Aorta (tissue), 5 donors: ENCODE results near the gene GABRR3. TPM values are rescaled to one million over a fixed set of nuclear protein-coding genes. Genes with fewer than 3 reads are reported as not detected.

ENCODE experiments used
- ATAC-seq: fragments of 200-7000 bp; cut with Tn5 transposase; one replicate; pipeline ENCODE4 v1.9.1; 2022; ENCODE audit warnings: moderate library complexity; ENCODE audit not compliant: low FRiP score
- DNase-seq, 2 donors: peaks; one replicate each; pipeline ENCODE4 v3.0.0-alpha.2; 2020
- H3K27ac ChIP-seq, 2 donors: one replicate each; pipeline ENCODE4 v1.5.1; 2013; ENCODE audit warnings: low read length in 2 of 2, mild to moderate bottlenecking in 2 of 2, moderate library complexity in 2 of 2, control low read depth in 1 of 2, inconsistent platforms in 1 of 2, low read depth in 1 of 2
- H3K27me3 ChIP-seq, 2 donors: one replicate each; pipeline ENCODE4 v1.6.1; 2013; ENCODE audit warnings: control low read depth in 1 of 2, low read length in 1 of 2, mild to moderate bottlenecking in 1 of 2, moderate library complexity in 1 of 2; ENCODE audit not compliant: insufficient read depth in 2 of 2, control insufficient read depth in 1 of 2
- H3K36me3 ChIP-seq, 2 donors: one replicate each; pipeline ENCODE4 v1.6.1; 2013; ENCODE audit warnings: control low read depth in 1 of 2, low read length in 1 of 2, mild to moderate bottlenecking in 1 of 2; ENCODE audit not compliant: insufficient read depth in 2 of 2, control insufficient read depth in 1 of 2
- H3K4me1 ChIP-seq, 2 donors: one replicate each; pipeline ENCODE4 v1.6.1; 2013; ENCODE audit warnings: low read length in 2 of 2, control low read depth in 1 of 2, mild to moderate bottlenecking in 1 of 2, moderate library complexity in 1 of 2; ENCODE audit not compliant: insufficient read depth in 2 of 2, control insufficient read depth in 1 of 2
- H3K4me3 ChIP-seq, 2 donors: one replicate each; pipeline ENCODE4 v1.5.1; 2013; ENCODE audit warnings: low read length in 2 of 2, control low read depth in 1 of 2, mild to moderate bottlenecking in 1 of 2
- H3K9me3 ChIP-seq: one replicate; pipeline ENCODE4 v1.6.1; 2013; ENCODE audit warnings: mild to moderate bottlenecking, low read length; ENCODE audit not compliant: control insufficient read depth
- WGBS, 2 donors: extraction: QIAGEN DNeasy Blood & Tissue Kit; methylation state at CpG; one replicate each; pipeline ENCODE4 v1.1.7; 2013; 5-methylcytosine and 5-hydroxymethylcytosine counted together
- intact Hi-C, 2 donors: fragments of 100-400 bp; cut with DNase I; formaldehyde crosslinking; loops; one replicate each; pipeline versions ENCODE4 v1.14.2 to v1.15.0; 2022
- polyA plus RNA-seq, 2 donors: library from polyadenylated mRNA; stranded (reverse); fragments of 200-250 nt; gene quantifications; one replicate each; pipeline ENCODE4 v1.2.3, GENCODE V29; 2013
- total RNA-seq, 2 donors: library from RNA; stranded (reverse); fragmentation: NEBNext Ultra II Directional; extraction: Animal tissue kit (Norgen Biotek cat#: 25700); gene quantifications; one replicate each; pipeline ENCODE4 v1.2.1, GENCODE V29; 2021
- donor health status: healthy with polysubstance abuse.
- donor health status: Bipolar disorder and iron deficiency.
- donor health status: DM: no; HTN: no; CAD: no.
- donor health status: DM: no; HTN: no; CAD: no.
- donor health status: DM: yes; HTN: yes; CAD: no.

Gene GABRR3
- total and polyA plus RNA-seq, 4 donors = not detected

- Histone ChIP-seq H3K27ac (no peak overlapping the region), H3K4me3 (no peak overlapping the region), H3K9me3 (no peaks in the 10 kb centered on the region), H3K36me3 (peaks cover 9 to 13% of the 10 kb centered on the region in 2 donors), H3K4me1 (no peaks in the 10 kb centered on the region), H3K27me3 (no peaks in the 10 kb centered on the region)
- 67 to 69% methylated on average over 5 of the region's 5 CpGs for WGBS, 2 donors
- DNase-seq (no peak), ATAC-seq (no peak)
- intact Hi-C loops = no loop called here
These were observed 85.4 kb downstream of the GABRR3 start for GRCh38 chr3:97949743-97950142.

GRCh38 chr3:97949110-97949485, 86.0 kb downstream of the GABRR3 start:
- Histone ChIP-seq H3K36me3 (peaks cover 9 to 13% of the 10 kb centered on the region in 2 donors), H3K27me3 (no peaks in the 10 kb centered on the region), H3K4me1 (no peaks in the 10 kb centered on the region), H3K9me3 (no peaks in the 10 kb centered on the region), H3K4me3 (no peak overlapping the region), H3K27ac (no peak overlapping the region)
- DNase-seq (no peak), ATAC-seq (no peak)
- 89 to 94% methylated on average over 2 of the region's 2 CpGs for WGBS, 2 donors
- intact Hi-C loops = no loop called here

GRCh38 chr3:97948351-97949109, 86.6 kb downstream of the GABRR3 start:
- ATAC-seq = no peak
- no peaks in the 10 kb centered on the region for H3K9me3 ChIP-seq
- intact Hi-C loops = no loop called here
- no peak for DNase-seq
- no peaks in the 10 kb centered on the region for H3K27me3 ChIP-seq
- H3K36me3 ChIP-seq = peaks cover 9 to 13% of the 10 kb centered on the region in 2 donors
- peak overlapping the region in 1 of 2 donors; percentile 19 for H3K27ac ChIP-seq
- no peaks in the 10 kb centered on the region for H3K4me1 ChIP-seq
- WGBS, 2 donors = 82 to 85% methylated on average over 5 of the region's 5 CpGs
- no peak overlapping the region for H3K4me3 ChIP-seq

- ATAC-seq (no peak), DNase-seq (no peak)
- H3K27me3 ChIP-seq = no peaks in the 10 kb centered on the region
- no peaks in the 10 kb centered on the region for H3K9me3 ChIP-seq
- H3K4me3 ChIP-seq = no peak overlapping the region
- intact Hi-C loops = no loop called here
- H3K4me1 ChIP-seq = peaks cover 1 to 11% of the 10 kb centered on the region in 2 donors
- 14 to 24% methylated on average over 4 of the region's 4 CpGs for WGBS, 2 donors
- H3K27ac ChIP-seq = no peak overlapping the region
- H3K36me3 ChIP-seq = peaks cover 3 to 5% of the 10 kb centered on the region in 2 donors
These were observed 92.1 kb downstream of the GABRR3 start for GRCh38 chr3:97942801-97943546.

- intact Hi-C loops = no loop called here
- WGBS, 2 donors = 75 to 83% methylated on average over 1 of the region's 1 CpG
- Histone ChIP-seq H3K27me3 (no peaks in the 10 kb centered on the region), H3K36me3 (peaks cover 0 to 10% of the 10 kb centered on the region in 2 donors), H3K4me3 (no peak overlapping the region), H3K27ac (no peak overlapping the region), H3K4me1 (peaks cover 1 to 11% of the 10 kb centered on the region in 2 donors), H3K9me3 (no peaks in the 10 kb centered on the region)
- ATAC-seq (no peak), DNase-seq (no peak)
These were observed 95.1 kb downstream of the GABRR3 start for GRCh38 chr3:97940034-97940433.

GRCh38 chr3:97939401-97939800, 95.7 kb downstream of the GABRR3 start:
- Histone ChIP-seq H3K27me3 (no peaks in the 10 kb centered on the region), H3K9me3 (no peaks in the 10 kb centered on the region), H3K27ac (no peak overlapping the region), H3K36me3 (peaks cover 0 to 10% of the 10 kb centered on the region in 2 donors), H3K4me1 (peaks cover 1 to 11% of the 10 kb centered on the region in 2 donors), H3K4me3 (no peak overlapping the region)
- DNase-seq (no peak), ATAC-seq (no peak)
- 92 to 93% methylated on average over 2 of the region's 2 CpGs for WGBS, 2 donors
- intact Hi-C loops = no loop called here

GRCh38 chr3:97938444-97938843, 96.7 kb downstream of the GABRR3 start:
- no peak overlapping the region for H3K27ac ChIP-seq
- no peak overlapping the region for H3K4me3 ChIP-seq
- WGBS, 2 donors = 37 to 45% methylated on average over 1 of the region's 1 CpG
- peaks cover 6 to 12% of the 10 kb centered on the region in 2 donors for H3K36me3 ChIP-seq
- intact Hi-C loops = no loop called here
- no peak for ATAC-seq
- peaks cover 1 to 11% of the 10 kb centered on the region in 2 donors for H3K4me1 ChIP-seq
- H3K27me3 ChIP-seq = no peaks in the 10 kb centered on the region
- no peaks in the 10 kb centered on the region for H3K9me3 ChIP-seq
- DNase-seq = no peak

- no peak for ATAC-seq
- H3K9me3 ChIP-seq = no peaks in the 10 kb centered on the region
- peaks cover 6 to 12% of the 10 kb centered on the region in 2 donors for H3K36me3 ChIP-seq
- H3K4me1 ChIP-seq = peaks cover 0 to 7% of the 10 kb centered on the region in 2 donors
- DNase-seq = no peak
- no peak overlapping the region for H3K4me3 ChIP-seq
- no peak overlapping the region for H3K27ac ChIP-seq
- intact Hi-C loops = no loop called here
- no peaks in the 10 kb centered on the region for H3K27me3 ChIP-seq
- 94 to 97% methylated on average over 2 of the region's 2 CpGs for WGBS, 2 donors
These were observed 97.9 kb downstream of the GABRR3 start for GRCh38 chr3:97937205-97937604.

- intact Hi-C loops = no loop called here
- 94 to 97% methylated on average over 1 of the region's 1 CpG for WGBS, 2 donors
- Histone ChIP-seq H3K27ac (no peak overlapping the region), H3K9me3 (no peaks in the 10 kb centered on the region), H3K36me3 (peaks cover 6 to 12% of the 10 kb centered on the region in 2 donors), H3K4me3 (no peak overlapping the region), H3K4me1 (peaks cover 0 to 5% of the 10 kb centered on the region in 2 donors), H3K27me3 (no peaks in the 10 kb centered on the region)
- ATAC-seq = no peak
- no peak for DNase-seq
These were observed 99.3 kb downstream of the GABRR3 start for GRCh38 chr3:97935842-97936241.
